GM12891 (cell line): ENCODE data around the gene CYFIP1.

Source experiments
- PAX5 ChIP-seq: IDR thresholded peaks from 2 replicates; pipeline ENCODE4 v1.6.1; 2011; ENCODE audit warnings: low read length, moderate library complexity, mild to moderate bottlenecking; ENCODE audit not compliant: insufficient read depth, severe bottlenecking
- POLR2A ChIP-seq: IDR thresholded peaks from 2 replicates; pipeline ENCODE4 v1.6.1; 2011; ENCODE audit warnings: low read depth, low read length, control low read depth
- POLR2AphosphoS5 ChIP-seq: IDR thresholded peaks from 2 replicates; pipeline ENCODE4 v1.6.1; 2011; ENCODE audit warnings: low read depth, low read length, control low read depth
- SPI1 ChIP-seq: IDR thresholded peaks from 2 replicates; pipeline ENCODE4 v1.6.1; 2011; ENCODE audit warnings: low read depth, low read length, control low read depth
- TAF1 ChIP-seq: IDR thresholded peaks from 2 replicates; pipeline ENCODE4 v1.6.1; 2011; ENCODE audit warnings: low read depth, low read length, control low read depth

GRCh38 chr15:23014394-23015000 lies 34.3 kb upstream of the CYFIP1 start:
- TF ChIP-seq POLR2A, result no peak
- TF ChIP-seq TAF1, result no peak
- no peak for TF ChIP-seq POLR2AphosphoS5
- no peak for TF ChIP-seq SPI1
- no peak for TF ChIP-seq PAX5
